Stimulated activated memory B cell treated with anti-CD40 and anti-IgM and Interleukin-4, amounts not matched to agents 10 μg/mL and 1 μg/mL and 100 μg/mL, for 72 hours (primary cell): ENCODE results near the gene SLC12A2.
A peak's percentile ranks its signal among the peaks of the same experiment; 100 is the strongest.

ENCODE experiments used
- ATAC-seq: fragments of 150-1000 bp; cut with Tn5 transposase; 2 replicates; pipeline ENCODE4 v1.10.0; 2021
- H3K27ac Mint-ChIP-seq: one replicate; pipeline ENCODE4 v1.8.0; 2022; ENCODE audit warnings: mild to moderate bottlenecking, mixed read lengths
- H3K27me3 Mint-ChIP-seq: one replicate; pipeline ENCODE4 v1.8.0; 2022; ENCODE audit warnings: mixed read lengths
- H3K36me3 Mint-ChIP-seq: one replicate; pipeline ENCODE4 v1.8.0; 2022; ENCODE audit warnings: mixed read lengths
- H3K4me1 Mint-ChIP-seq: one replicate; pipeline ENCODE4 v1.8.0; 2022; ENCODE audit warnings: mixed read lengths
- H3K4me3 Mint-ChIP-seq: one replicate; pipeline ENCODE4 v1.8.0; 2022; ENCODE audit warnings: mild to moderate bottlenecking, moderate library complexity, mixed read lengths
- H3K9me3 Mint-ChIP-seq: one replicate; pipeline ENCODE4 v1.8.0; 2022; ENCODE audit warnings: mixed read lengths

The SLC12A2 gene

DNA sequence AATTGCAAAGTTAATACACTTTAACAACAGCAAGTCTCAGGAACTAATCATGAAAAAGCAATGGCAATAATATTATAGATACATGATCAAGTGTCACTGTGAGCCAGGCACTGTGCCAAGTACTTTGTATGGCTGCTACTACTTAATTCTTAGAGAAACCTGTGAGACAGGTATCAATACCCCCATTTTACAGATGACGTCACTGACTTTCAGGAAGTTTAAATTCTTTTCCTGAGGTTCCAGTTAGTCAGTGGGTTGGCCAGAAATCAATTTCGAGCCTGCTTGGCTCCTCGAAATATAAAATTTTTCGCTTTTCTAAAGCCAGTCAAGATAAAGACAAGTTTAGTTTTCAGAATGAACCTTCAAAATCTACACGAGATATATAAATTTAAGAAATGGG lies 130.3 kb downstream of the SLC12A2 start:
- H3K9me3 Mint-ChIP-seq = no peaks in the 10 kb centered on the region
- no peak for ATAC-seq
- H3K4me3 Mint-ChIP-seq = no peak overlapping the region
- H3K4me1 Mint-ChIP-seq = no peaks in the 10 kb centered on the region
- no peaks in the 10 kb centered on the region for H3K27me3 Mint-ChIP-seq
- H3K27ac Mint-ChIP-seq = no peak overlapping the region
- H3K36me3 Mint-ChIP-seq = no peaks in the 10 kb centered on the region

DNA sequence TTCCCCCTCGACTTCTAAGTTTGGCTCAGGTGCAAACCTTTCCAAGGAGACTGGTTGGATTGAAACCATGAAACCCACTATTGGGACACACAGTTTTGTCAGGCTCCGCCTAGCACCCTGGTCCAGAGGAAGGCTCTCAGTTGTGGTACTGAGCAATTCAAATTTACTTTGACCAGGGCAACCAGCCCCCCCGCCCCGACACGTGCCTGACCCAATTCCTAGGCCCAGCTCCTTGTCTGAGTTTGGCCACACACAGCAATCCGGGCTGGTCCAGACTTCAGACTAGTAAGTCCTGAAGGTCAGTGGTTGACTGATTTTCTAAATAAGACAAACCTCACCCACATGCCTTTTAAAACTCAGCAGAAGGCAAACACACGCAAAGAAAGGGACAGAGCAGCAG lies 132.7 kb downstream of the SLC12A2 start:
- H3K36me3 Mint-ChIP-seq = no peaks in the 10 kb centered on the region
- H3K9me3 Mint-ChIP-seq = no peaks in the 10 kb centered on the region
- H3K27ac Mint-ChIP-seq = no peak overlapping the region
- no peak for ATAC-seq
- H3K4me3 Mint-ChIP-seq = no peak overlapping the region
- H3K4me1 Mint-ChIP-seq = no peaks in the 10 kb centered on the region
- no peaks in the 10 kb centered on the region for H3K27me3 Mint-ChIP-seq

DNA sequence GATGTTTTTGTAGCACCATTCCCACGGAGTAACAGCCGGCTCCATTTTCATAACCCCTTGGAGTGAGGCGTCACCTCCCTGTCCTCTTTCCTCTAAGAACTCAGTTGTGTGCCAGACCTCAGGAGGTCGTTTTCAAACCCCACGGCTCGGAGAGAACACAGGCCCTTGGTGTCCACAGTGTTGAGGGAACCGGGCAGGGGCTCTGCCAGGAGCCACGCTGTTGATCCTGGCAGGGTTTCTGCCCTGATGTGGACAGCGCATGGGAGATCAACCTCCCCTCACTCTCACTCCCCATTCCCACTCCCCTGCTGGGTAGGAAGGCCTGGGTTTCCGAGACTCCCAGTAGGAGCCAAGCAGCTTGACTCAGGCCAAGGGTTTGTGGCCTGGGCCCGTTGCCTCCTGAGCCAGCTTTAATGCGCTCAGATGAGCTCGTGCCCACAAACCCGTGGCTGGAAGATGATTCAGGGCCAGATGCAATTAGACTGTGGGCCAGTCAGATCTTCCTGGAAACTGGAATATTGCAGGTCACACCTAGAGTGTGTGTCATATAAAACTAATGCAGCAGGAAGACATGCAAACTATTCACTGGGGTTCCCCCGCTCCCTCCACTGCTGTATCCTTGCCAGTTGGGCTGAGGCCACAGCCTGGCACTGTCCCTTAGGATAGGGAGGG lies 133.4 kb downstream of the SLC12A2 start:
- H3K27ac Mint-ChIP-seq = no peak overlapping the region
- H3K36me3 Mint-ChIP-seq = no peaks in the 10 kb centered on the region
- no peak overlapping the region for H3K4me3 Mint-ChIP-seq
- H3K4me1 Mint-ChIP-seq = no peaks in the 10 kb centered on the region
- no peak for ATAC-seq
- H3K27me3 Mint-ChIP-seq = no peaks in the 10 kb centered on the region
- H3K9me3 Mint-ChIP-seq = no peaks in the 10 kb centered on the region

DNA sequence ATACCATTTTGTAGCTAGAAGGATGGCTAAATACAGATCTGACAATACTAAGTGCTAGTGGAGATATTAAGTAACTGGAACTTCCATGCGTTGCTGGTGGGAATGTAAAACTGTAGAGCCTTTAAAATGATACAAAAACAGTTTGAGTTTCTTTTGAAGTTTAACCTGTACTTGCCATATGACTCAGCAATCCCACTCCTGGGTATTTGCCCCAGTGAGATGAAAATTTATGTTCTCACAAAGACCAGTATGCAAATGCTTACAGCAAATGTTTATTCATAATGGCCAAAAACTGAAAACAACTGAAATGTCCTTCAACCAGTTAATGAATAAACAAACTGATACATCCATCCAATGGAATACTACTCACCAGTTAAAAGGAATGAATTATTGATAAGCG lies 137.3 kb downstream of the SLC12A2 start:
- no peak for ATAC-seq
- Mint-ChIP-seq H3K36me3 (no peaks in the 10 kb centered on the region), H3K27me3 (no peaks in the 10 kb centered on the region), H3K9me3 (no peaks in the 10 kb centered on the region), H3K4me3 (no peak overlapping the region), H3K27ac (no peak overlapping the region), H3K4me1 (no peaks in the 10 kb centered on the region)

DNA sequence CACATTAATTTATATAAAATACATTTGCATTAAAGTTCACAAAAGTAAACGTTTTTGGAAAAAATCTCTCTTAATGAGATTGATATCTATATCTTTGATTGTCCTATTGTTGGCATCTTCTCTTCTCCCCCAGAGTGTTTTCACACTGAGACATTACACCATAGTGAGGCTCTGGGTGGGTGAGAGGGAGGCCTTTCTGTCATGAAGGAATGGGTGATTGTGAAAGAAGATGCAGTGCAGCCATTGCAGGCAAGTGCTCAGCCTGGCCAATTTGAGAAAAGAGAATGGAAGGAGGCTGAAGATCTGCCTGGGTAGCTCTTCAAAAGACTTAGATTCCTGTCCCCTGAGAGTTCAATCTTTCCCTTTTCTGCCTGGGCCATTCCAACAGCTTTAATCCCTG lies 140.8 kb downstream of the SLC12A2 start:
- Mint-ChIP-seq H3K9me3 (no peaks in the 10 kb centered on the region), H3K4me1 (no peaks in the 10 kb centered on the region), H3K36me3 (no peaks in the 10 kb centered on the region), H3K4me3 (no peak overlapping the region), H3K27me3 (no peaks in the 10 kb centered on the region), H3K27ac (no peak overlapping the region)
- ATAC-seq = no peak

DNA sequence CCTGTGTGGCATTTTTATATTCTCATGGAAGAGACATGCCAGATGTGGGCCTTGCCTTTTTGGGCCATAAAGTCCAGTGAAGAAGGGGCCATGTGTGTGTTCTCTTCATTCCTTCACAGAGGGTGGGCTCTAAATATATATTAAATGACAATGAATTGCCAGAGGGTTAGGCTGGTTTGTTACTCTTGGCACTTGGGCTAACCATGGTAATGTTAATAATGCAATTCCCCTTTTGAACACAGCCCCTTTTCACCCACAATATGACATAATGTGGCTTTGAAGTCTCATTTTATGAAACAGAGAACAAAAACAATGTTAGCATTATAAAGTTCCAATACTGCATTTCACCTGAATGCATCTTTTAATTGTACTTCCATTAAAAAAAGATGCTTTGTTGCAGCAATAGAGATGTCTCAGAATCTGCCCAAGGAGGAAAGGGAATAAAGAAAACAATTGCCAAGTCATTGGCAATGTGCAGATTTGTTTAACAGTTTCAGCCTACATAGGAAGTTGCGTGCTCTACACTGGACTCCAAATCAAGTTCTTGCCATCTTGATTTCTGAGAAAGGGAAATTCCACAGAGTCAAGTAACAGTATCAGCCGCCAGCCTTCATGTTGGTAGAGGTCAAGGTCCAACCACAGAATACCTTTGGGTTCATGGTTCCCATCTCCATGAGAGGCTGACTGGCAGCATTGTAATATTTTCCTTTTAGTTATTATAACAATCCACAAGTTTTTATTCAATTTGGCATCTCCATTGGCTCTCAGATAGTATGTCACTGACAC lies 141.9 kb downstream of the SLC12A2 start:
- Mint-ChIP-seq H3K4me1 (no peaks in the 10 kb centered on the region), H3K9me3 (no peaks in the 10 kb centered on the region), H3K36me3 (no peaks in the 10 kb centered on the region), H3K27me3 (no peaks in the 10 kb centered on the region), H3K4me3 (no peak overlapping the region), H3K27ac (no peak overlapping the region)
- no peak for ATAC-seq

DNA sequence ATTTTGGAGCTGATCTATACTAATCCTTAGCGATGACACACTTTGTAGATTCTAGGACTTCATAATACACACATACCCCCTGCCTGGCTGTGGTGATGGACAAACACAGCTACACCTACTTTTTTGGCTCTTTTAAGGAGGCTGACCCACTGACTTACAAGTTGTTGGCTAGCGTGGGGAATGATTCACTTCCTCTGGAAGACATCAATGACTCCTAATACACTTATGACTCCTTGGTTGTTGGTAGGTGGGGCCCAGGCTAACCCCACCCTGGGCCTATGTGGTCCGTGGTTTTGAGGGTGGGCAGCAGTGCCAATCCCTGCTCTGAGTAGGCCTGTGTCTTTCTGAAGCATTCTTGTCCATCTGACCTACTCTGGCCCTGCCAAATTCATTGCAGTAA lies 144.4 kb downstream of the SLC12A2 start:
- H3K4me3 Mint-ChIP-seq = no peak overlapping the region
- H3K9me3 Mint-ChIP-seq = no peaks in the 10 kb centered on the region
- no peak overlapping the region for H3K27ac Mint-ChIP-seq
- H3K36me3 Mint-ChIP-seq = no peaks in the 10 kb centered on the region
- ATAC-seq = peak; percentile 18
- H3K4me1 Mint-ChIP-seq = no peaks in the 10 kb centered on the region
- H3K27me3 Mint-ChIP-seq = no peaks in the 10 kb centered on the region

DNA sequence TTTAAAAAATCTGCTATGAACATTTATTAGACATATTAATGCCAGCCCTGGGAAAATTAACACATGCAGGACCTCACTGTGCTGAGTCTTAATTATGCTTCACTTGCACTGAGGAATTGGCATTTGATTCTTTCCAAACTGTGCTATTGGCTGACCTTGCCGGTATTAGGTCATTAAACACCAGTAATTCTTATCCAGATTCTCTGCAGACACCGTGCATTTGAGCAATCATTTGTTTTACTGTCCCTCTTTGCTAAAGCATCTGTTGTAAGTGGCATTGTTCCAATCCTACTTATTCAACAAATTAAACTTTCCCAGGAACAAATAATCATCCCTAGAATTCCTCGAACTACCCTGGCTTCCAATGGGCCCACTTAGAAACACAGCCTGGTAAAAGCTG lies 145.0 kb downstream of the SLC12A2 start:
- Mint-ChIP-seq H3K9me3 (no peaks in the 10 kb centered on the region), H3K4me1 (no peaks in the 10 kb centered on the region), H3K36me3 (no peaks in the 10 kb centered on the region), H3K27me3 (no peaks in the 10 kb centered on the region), H3K4me3 (no peak overlapping the region), H3K27ac (no peak overlapping the region)
- no peak for ATAC-seq

DNA sequence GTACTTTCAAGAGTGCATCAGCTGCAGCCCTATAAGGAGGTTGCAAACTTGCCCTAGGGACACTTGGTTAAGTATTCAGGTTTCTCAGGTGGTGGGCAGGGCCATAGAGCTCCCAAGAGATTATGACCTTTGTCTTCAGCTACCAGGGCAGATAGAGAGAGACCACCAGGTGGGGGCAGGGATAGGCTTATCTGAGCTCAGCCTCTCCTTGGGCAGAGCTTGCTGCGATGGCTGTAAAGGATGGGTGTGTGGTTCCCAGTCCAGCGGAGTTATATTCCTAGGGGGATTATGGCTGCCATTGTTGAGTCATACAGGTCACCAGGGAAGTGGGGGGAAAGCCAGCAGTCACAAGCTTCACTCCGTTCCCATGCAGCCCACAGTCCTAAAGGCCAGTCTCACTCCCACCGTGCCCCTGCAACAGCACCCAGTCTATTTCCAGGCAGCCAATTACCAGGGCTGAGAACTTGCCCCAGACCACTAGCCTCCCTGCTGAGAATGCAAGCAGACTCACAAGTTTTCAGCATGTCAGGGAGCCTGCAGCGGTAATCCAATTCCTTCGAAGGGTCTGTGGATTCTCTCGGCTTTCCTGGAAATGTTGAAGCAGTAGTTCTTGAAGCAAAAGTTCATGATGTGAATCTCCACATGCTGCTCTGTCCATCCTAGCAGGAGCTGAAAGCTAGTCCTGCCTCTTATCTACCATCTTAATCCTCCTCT lies 151.5 kb downstream of the SLC12A2 start:
- no peaks in the 10 kb centered on the region for H3K4me1 Mint-ChIP-seq
- H3K4me3 Mint-ChIP-seq = no peak overlapping the region
- H3K36me3 Mint-ChIP-seq = no peaks in the 10 kb centered on the region
- ATAC-seq = no peak
- H3K27ac Mint-ChIP-seq = no peak overlapping the region
- H3K9me3 Mint-ChIP-seq = no peaks in the 10 kb centered on the region
- peaks cover 10% of the 10 kb centered on the region for H3K27me3 Mint-ChIP-seq

DNA sequence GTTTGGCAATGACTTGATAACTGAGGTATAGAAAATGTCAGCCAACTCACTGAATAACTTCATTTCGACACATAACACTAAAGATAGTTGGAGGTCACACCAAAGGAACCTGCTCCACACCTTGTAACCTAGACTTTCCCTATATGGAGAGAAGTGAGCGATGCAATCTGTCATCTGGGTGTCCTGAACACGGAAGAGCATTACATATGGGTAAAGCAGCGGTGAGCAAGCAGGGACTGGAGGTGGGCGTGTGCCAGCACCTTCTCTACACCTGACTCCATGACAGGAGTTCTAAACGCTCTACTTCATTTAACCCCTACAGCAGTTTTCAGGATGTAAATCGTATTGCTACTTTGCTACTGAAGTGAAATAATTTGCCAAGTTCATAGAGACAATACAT lies 152.8 kb downstream of the SLC12A2 start:
- Mint-ChIP-seq H3K4me3 (no peak overlapping the region), H3K27me3 (peaks cover 10% of the 10 kb centered on the region), H3K4me1 (no peaks in the 10 kb centered on the region), H3K27ac (no peak overlapping the region), H3K36me3 (no peaks in the 10 kb centered on the region), H3K9me3 (no peaks in the 10 kb centered on the region)
- no peak for ATAC-seq

DNA sequence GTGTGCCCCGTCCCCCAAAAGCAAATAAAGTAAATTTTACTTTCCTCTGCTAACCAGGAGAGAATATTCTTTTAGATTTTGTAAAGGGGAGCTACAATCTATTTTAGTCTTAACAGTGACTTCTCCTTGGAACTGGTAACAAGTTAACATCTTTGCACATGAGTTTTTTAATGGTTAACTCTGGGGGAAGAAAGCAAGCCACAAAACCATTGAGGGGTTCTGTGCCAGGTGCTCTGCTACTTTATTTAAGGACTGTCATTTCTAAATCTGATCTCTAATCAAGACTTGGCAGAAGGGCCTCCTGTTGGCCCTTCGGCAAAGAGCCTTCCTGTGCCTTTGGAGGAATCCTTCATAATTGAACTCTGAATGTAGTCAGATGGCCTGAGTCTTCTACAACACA lies 153.4 kb downstream of the SLC12A2 start:
- no peaks in the 10 kb centered on the region for H3K36me3 Mint-ChIP-seq
- no peaks in the 10 kb centered on the region for H3K4me1 Mint-ChIP-seq
- no peak overlapping the region for H3K27ac Mint-ChIP-seq
- peaks cover 10% of the 10 kb centered on the region for H3K27me3 Mint-ChIP-seq
- no peaks in the 10 kb centered on the region for H3K9me3 Mint-ChIP-seq
- H3K4me3 Mint-ChIP-seq = no peak overlapping the region
- ATAC-seq = no peak

DNA sequence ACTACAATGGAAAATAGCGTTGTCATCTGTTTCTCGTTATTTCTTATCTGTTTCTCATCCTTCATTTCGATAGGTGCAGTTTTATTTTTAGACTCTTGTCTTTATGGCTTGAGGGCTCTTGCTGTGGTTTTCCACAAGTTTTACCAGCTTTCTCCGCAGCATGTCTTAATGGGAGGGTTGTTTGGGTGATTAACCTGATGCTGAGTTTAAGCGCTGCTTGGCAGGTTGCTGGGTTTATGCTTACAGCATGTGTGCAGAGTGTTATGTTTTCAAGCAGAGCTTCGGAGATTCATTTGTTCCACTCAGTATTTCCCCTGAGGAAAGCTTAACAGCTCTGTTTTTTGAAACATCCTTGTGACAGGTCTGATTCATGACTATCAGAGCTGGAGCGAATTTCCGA lies 154.0 kb downstream of the SLC12A2 start:
- H3K36me3 Mint-ChIP-seq = no peaks in the 10 kb centered on the region
- H3K27me3 Mint-ChIP-seq = peaks cover 10% of the 10 kb centered on the region
- no peaks in the 10 kb centered on the region for H3K9me3 Mint-ChIP-seq
- no peak overlapping the region for H3K27ac Mint-ChIP-seq
- no peak overlapping the region for H3K4me3 Mint-ChIP-seq
- no peak for ATAC-seq
- H3K4me1 Mint-ChIP-seq = no peaks in the 10 kb centered on the region
